Osteoblast (primary cell): ENCODE measurements around the gene GOLGB1. TPM values are rescaled to one million over a fixed set of nuclear protein-coding genes. Genes with fewer than 3 reads are reported as not detected.
"Not testable (repeated sequence)": the region's sequence is repeated elsewhere in the genome, so short reads cannot be mapped to it uniquely, and the experiment has no call there.

ENCODE experiments used
- DNase-seq: peaks from one replicate; pipeline ENCODE4 v3.0.0; 2011; ENCODE audit warnings: low spot score, mixed read lengths; ENCODE audit not compliant: insufficient read length; ENCODE audit errors: missing footprints
- H2AFZ ChIP-seq: 2 replicates; pipeline ENCODE4 v1.6.0; 2011; ENCODE audit warnings: mild to moderate bottlenecking, low read length
- H3K27ac ChIP-seq: 2 replicates; pipeline ENCODE4 v1.5.1; 2011; ENCODE audit warnings: mild to moderate bottlenecking, low read depth, low read length, moderate library complexity
- H3K27me3 ChIP-seq: 2 replicates; pipeline ENCODE4 v1.6.0; 2012; ENCODE audit warnings: mild to moderate bottlenecking, control low read depth, inconsistent platforms, low read length, moderate library complexity; ENCODE audit not compliant: insufficient read depth
- H3K36me3 ChIP-seq: 2 replicates; pipeline ENCODE4 v1.5.1; 2011; ENCODE audit warnings: mild to moderate bottlenecking, low read length, control low read depth, moderate library complexity; ENCODE audit not compliant: insufficient read depth
- H3K4me1 ChIP-seq: 2 replicates; pipeline ENCODE4 v1.5.1; 2011; ENCODE audit warnings: mild to moderate bottlenecking, low read length, control low read depth, moderate library complexity; ENCODE audit not compliant: insufficient read depth
- H3K4me2 ChIP-seq: 2 replicates; pipeline ENCODE4 v1.6.0; 2011; ENCODE audit warnings: mild to moderate bottlenecking, low read length; ENCODE audit not compliant: insufficient read depth
- H3K4me3 ChIP-seq: fragments of 200-600 bp; sonication (generic); 3 replicates; pipeline ENCODE4 v1.5.1; 2012; ENCODE audit warnings: mild to moderate bottlenecking, low read length, inconsistent platforms; ENCODE audit not compliant: insufficient read depth
- H3K79me2 ChIP-seq: 2 replicates; pipeline ENCODE4 v1.6.0; 2012; ENCODE audit warnings: mild to moderate bottlenecking, low read length, control low read depth, inconsistent platforms; ENCODE audit not compliant: insufficient read depth
- H3K9me3 ChIP-seq: 2 replicates; pipeline ENCODE4 v1.5.1; 2011; ENCODE audit warnings: low read depth, low read length, control low read depth
- H4K20me1 ChIP-seq: 2 replicates; pipeline ENCODE4 v1.6.0; 2012; ENCODE audit warnings: mild to moderate bottlenecking, low read length, control low read depth; ENCODE audit not compliant: insufficient read depth
- total RNA-seq: library from RNA; depleted of rRNA; stranded (reverse); fragments of >200 nt; gene quantifications from 2 replicates; pipeline ENCODE4 v1.2.3, GENCODE V29; 2012
- TF ChIP-seq, protein P1 (sequence below): IDR thresholded peaks from 2 replicates; pipeline ENCODE4 v1.5.1; 2011; ENCODE audit warnings: mild to moderate bottlenecking, low read depth, low read length, moderate library complexity; ENCODE audit errors: extremely low read depth

The GOLGB1 gene
- total RNA-seq, 1 donor = 70.6 TPM

DNA sequence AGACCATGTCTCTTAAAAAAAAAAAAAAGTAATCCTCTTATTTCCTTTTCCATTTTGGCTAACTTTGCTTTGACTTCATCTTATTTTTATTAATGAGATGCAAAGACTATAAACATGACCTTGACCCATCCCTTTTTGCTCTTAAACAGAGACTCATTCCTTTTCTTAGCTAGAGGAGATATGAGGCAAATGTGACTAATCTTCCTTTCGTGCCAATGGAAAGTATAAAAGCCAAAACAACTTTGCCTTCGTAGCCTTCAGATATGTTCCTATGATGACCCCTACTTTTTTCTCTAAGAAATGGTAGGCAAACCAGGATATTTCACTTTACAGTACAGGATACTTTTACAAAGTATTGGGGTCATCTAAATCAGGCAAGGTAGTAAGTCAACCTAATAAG is 36.9 kb upstream of the GOLGB1 start:
- no peaks in the 10 kb centered on the region for H3K27me3 ChIP-seq
- H3K36me3 ChIP-seq = peaks cover 23% of the 10 kb centered on the region
- peak overlapping the region; percentile 56 for H3K27ac ChIP-seq
- H4K20me1 ChIP-seq = no peaks in the 10 kb centered on the region
- TF ChIP-seq, protein P1, sequence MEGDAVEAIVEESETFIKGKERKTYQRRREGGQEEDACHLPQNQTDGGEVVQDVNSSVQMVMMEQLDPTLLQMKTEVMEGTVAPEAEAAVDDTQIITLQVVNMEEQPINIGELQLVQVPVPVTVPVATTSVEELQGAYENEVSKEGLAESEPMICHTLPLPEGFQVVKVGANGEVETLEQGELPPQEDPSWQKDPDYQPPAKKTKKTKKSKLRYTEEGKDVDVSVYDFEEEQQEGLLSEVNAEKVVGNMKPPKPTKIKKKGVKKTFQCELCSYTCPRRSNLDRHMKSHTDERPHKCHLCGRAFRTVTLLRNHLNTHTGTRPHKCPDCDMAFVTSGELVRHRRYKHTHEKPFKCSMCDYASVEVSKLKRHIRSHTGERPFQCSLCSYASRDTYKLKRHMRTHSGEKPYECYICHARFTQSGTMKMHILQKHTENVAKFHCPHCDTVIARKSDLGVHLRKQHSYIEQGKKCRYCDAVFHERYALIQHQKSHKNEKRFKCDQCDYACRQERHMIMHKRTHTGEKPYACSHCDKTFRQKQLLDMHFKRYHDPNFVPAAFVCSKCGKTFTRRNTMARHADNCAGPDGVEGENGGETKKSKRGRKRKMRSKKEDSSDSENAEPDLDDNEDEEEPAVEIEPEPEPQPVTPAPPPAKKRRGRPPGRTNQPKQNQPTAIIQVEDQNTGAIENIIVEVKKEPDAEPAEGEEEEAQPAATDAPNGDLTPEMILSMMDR = no peak
- no peaks in the 10 kb centered on the region for H3K9me3 ChIP-seq
- no peak overlapping the region for H3K4me3 ChIP-seq
- no peaks in the 10 kb centered on the region for H3K79me2 ChIP-seq
- peak; percentile 90 for DNase-seq
- no peak overlapping the region for H2AFZ ChIP-seq
- H3K4me1 ChIP-seq = no peaks in the 10 kb centered on the region
- H3K4me2 ChIP-seq = no peak overlapping the region

DNA sequence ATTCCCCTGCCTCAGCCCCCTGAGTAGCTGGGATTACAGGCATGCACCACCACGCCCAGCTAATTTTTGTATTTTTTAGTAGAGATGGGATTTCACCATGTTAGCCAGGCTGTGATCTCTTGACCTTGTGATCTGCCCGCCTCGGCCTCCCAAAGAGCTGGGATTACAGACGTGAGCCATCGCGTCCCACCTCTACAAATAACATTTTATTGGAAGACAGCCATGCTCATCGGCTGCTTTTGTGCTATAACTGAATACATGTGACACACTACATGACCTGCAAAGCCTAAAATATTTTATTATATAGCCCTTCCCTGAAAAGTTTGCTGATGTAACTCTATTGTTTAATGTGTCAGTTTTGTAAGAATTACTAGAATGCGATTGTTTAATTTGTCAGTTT is 33.2 kb upstream of the GOLGB1 start:
- not testable (repeated sequence) for H3K4me3 ChIP-seq, H3K79me2 ChIP-seq, H3K9me3 ChIP-seq, H3K27me3 ChIP-seq, H2AFZ ChIP-seq, H3K27ac ChIP-seq, H4K20me1 ChIP-seq, H3K4me2 ChIP-seq, DNase-seq, H3K4me1 ChIP-seq
- H3K36me3 ChIP-seq = peaks cover 29% of the 10 kb centered on the region

DNA sequence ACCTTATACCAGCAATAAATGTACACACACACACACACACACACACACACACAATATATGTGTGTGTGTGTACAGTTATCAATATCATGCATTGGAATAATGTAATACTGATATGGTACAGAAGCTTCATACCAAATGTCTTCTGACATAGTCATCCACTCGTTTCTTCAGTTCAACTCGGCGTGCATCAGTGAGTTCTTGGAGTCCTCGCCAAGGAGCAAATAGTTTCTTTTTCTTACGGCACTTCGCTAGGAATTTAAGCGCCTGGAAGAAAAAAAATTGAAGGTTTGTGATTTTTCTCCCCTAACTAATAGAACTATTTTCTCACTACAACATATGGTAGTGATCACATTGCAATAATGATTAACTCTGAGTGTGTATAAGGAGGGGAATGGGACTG is 32.1 kb upstream of the GOLGB1 start:
- H3K4me1 ChIP-seq = no peaks in the 10 kb centered on the region
- no peak overlapping the region for H3K4me2 ChIP-seq
- H3K4me3 ChIP-seq = no peak overlapping the region
- H3K27ac ChIP-seq = no peak overlapping the region
- no peak overlapping the region for H2AFZ ChIP-seq
- TF ChIP-seq, protein P1 = no peak
- no peaks in the 10 kb centered on the region for H3K9me3 ChIP-seq
- H4K20me1 ChIP-seq = no peaks in the 10 kb centered on the region
- no peaks in the 10 kb centered on the region for H3K79me2 ChIP-seq
- H3K27me3 ChIP-seq = no peaks in the 10 kb centered on the region
- peaks cover 29% of the 10 kb centered on the region for H3K36me3 ChIP-seq
- DNase-seq = no peak

DNA sequence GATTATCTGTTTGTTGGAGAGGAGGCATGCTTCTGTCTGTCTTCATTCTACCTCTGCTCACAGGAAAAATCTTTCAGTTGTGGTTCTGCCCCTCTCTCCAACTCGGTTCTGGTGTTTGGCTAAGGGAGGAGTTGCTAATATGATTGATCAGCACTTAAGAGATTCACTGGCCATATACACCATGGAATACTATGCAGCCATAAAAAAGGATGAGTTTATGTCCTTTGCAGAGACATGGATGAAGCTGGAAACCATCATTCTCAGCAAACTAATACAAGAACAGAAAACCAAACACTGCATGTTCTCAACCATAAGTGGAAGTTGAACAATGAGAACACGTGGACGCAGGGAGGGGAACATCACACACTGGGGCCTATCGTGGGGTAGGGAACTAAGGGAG is 25.6 kb upstream of the GOLGB1 start:
- H3K27me3 ChIP-seq, DNase-seq, H4K20me1 ChIP-seq, H3K4me1 ChIP-seq, H3K4me2 ChIP-seq, H3K4me3 ChIP-seq, H3K9me3 ChIP-seq, H3K79me2 ChIP-seq, H3K27ac ChIP-seq, H2AFZ ChIP-seq: not testable (repeated sequence)
- peaks cover 23% of the 10 kb centered on the region for H3K36me3 ChIP-seq

DNA sequence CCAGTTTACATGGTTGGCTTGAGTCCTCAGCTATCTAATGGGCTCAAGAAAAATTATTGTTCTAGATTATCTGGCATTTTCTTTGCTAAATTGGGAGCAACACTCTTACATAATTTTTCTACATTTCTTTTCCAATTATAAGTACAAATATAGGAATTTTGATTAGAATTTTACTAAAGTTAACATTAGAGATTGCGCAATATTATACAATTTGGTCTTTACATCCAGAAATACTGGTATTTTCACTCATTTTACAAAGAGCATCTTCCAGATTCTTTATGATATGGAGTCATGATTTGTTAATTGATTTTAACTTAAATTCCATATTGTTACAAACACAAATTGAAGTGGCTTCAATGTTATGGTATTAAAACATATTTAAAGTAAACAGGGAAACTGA is 19.7 kb upstream of the GOLGB1 start:
- TF ChIP-seq, protein P1 = no peak
- Histone ChIP-seq H3K4me1 (no peaks in the 10 kb centered on the region), H3K79me2 (no peaks in the 10 kb centered on the region), H3K9me3 (no peaks in the 10 kb centered on the region), H4K20me1 (no peaks in the 10 kb centered on the region), H3K36me3 (peaks cover 18% of the 10 kb centered on the region), H3K27me3 (no peaks in the 10 kb centered on the region), H3K27ac (no peak overlapping the region), H2AFZ (no peak overlapping the region), H3K4me2 (no peak overlapping the region), H3K4me3 (no peak overlapping the region)
- no peak for DNase-seq
